Activated B cell treated with CpG ODN at 0.5 μM for 24 hours (primary cell): ENCODE results near the gene PGAP3. TPM values are rescaled to one million over a fixed set of nuclear protein-coding genes. Genes with fewer than 3 reads are reported as not detected.

Experiments used
- ATAC-seq: fragments of 200-7000 bp; cut with Tn5 transposase; one replicate; pipeline ENCODE4 v1.10.0; 2021; ENCODE audit warnings: low read depth, mild to moderate bottlenecking, moderate library complexity
- CTCF ChIA-PET: fragments of 350-600 bp; sonication (Branson Sonifier 250); formaldehyde crosslinking; loops from one replicate; lab custom pipeline; 2021; ENCODE audit warnings: antibody characterized with exemption; lab: Charles Lee
- POLR2A ChIA-PET: fragments of 350-600 bp; sonication (Branson Sonifier 250); formaldehyde crosslinking; loops from one replicate; lab custom pipeline; 2021; ENCODE audit warnings: antibody characterized with exemption; lab: Charles Lee
- DNase-seq: peaks from one replicate; pipeline ENCODE4 v3.0.0; 2022
- H3K27ac Mint-ChIP-seq: one replicate; pipeline ENCODE4 v1.8.0; 2020; ENCODE audit warnings: mixed read lengths
- H3K27me3 Mint-ChIP-seq: one replicate; pipeline ENCODE4 v1.8.0; 2021; ENCODE audit warnings: mixed read lengths
- H3K36me3 Mint-ChIP-seq: one replicate; pipeline ENCODE4 v1.8.0; 2021; ENCODE audit warnings: low read depth, mixed read lengths
- H3K4me1 Mint-ChIP-seq: one replicate; pipeline ENCODE4 v1.8.0; 2021; ENCODE audit warnings: mixed read lengths
- H3K4me3 Mint-ChIP-seq: one replicate; pipeline ENCODE4 v1.8.0; 2020; ENCODE audit warnings: mild to moderate bottlenecking, mixed read lengths
- H3K9me3 Mint-ChIP-seq: one replicate; pipeline ENCODE4 v1.8.0; 2020; ENCODE audit warnings: mixed read lengths
- intact Hi-C: fragments of 100-400 bp; cut with micrococcal nuclease; formaldehyde crosslinking; loops from one replicate; pipeline ENCODE4 v1.15.1; 2024
- total RNA-seq: library from RNA; stranded (reverse); gene quantifications from 2 replicates; pipeline ENCODE4 v1.2.3, GENCODE V29; 2022
- TF ChIP-seq, protein P1 (sequence below): fragments of 200-600 bp; IDR thresholded peaks from one replicate; pipeline ENCODE4 v1.8.0; 2022; ENCODE audit warnings: antibody characterized with exemption, mild to moderate bottlenecking

Gene PGAP3
- total RNA-seq, 1 donor from 2014 or later = 24.0 TPM

DNA sequence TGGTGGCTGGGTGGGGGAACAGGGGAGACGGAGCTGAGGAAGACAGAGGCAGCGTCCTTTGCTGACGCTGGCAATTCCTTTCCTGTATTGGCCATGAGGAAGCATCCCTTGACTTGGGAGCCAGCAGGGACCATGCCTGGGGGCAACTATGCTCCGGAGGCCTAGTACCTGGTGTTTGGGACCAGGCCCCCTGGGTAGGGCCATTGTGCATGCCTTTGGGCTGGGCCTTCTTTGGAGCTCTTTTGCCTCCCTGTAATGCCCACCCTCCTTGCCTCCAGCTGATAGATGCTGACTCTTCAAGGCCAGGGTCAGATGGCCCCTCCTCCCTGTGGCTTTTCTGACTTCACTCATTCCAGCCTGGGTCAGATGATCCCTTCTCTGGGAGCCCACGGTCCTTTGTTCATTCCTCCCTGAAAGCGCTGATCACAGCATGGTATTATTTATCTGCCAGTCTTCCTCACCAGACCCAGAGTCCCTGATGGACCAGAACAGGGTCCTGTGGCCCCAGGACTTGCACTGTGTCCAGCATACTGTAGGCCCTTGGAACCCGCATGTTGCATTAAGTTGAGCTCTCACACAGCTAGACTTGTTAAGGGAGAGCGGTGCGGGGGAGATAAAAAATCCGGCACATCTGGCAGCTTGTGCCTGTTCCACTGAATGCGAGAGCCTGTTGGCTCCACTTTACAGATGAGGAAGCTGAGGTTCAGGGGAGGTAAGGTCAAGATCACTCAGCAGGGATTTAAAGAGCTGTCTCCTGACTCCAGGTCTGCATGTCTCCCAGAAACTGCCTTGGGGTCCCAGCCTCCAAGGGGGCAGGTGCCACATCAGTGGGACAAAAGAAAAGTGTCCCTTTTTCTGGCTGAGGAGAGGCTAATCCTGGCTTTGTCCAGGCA is 48.0 kb downstream of the PGAP3 start:
- ChIA-PET CTCF (interaction anchor here (1.5 kb wide), 1 partner anchor 16 kb away, joined by 4 read pairs; no protein-coding TSS in a partner anchor), POLR2A (no interaction called here)
- H3K36me3 Mint-ChIP-seq = peaks cover 8% of the 10 kb centered on the region
- no peak overlapping the region for H3K27ac Mint-ChIP-seq
- ATAC-seq (no peak), DNase-seq (no peak)
- TF ChIP-seq, protein P1, sequence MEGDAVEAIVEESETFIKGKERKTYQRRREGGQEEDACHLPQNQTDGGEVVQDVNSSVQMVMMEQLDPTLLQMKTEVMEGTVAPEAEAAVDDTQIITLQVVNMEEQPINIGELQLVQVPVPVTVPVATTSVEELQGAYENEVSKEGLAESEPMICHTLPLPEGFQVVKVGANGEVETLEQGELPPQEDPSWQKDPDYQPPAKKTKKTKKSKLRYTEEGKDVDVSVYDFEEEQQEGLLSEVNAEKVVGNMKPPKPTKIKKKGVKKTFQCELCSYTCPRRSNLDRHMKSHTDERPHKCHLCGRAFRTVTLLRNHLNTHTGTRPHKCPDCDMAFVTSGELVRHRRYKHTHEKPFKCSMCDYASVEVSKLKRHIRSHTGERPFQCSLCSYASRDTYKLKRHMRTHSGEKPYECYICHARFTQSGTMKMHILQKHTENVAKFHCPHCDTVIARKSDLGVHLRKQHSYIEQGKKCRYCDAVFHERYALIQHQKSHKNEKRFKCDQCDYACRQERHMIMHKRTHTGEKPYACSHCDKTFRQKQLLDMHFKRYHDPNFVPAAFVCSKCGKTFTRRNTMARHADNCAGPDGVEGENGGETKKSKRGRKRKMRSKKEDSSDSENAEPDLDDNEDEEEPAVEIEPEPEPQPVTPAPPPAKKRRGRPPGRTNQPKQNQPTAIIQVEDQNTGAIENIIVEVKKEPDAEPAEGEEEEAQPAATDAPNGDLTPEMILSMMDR = no peak
- H3K4me1 Mint-ChIP-seq = peaks cover 73% of the 10 kb centered on the region
- no peaks in the 10 kb centered on the region for H3K9me3 Mint-ChIP-seq
- peak overlapping the region; percentile 24 for H3K4me3 Mint-ChIP-seq
- no peaks in the 10 kb centered on the region for H3K27me3 Mint-ChIP-seq
- intact Hi-C loops = loop anchor here (5.0 kb wide), 1 partner anchor 342 kb away; the partner anchor contains the start of gene PSMD3

DNA sequence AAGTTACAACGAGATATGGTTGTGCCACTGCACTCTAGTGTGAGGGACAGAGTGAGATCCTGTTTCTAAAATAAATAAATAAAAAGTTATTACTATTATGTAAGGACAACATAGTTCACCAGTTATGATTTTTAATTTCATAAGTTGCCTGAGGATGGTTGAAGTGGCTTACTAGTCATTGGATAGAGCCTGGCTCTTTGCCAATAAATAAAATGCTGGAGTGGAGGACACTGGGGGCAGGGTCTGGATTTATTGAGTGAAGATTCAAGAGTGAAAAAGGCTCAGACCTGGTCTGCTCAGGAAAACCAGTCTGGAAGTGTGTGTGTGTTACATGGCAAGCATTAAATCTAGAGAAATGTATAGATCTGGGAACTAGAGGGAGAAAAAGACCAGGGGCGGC is 48.8 kb downstream of the PGAP3 start:
- CTCF ChIA-PET = interaction anchor here (1.1 to 1.5 kb wide), 2 partner anchors 16 to 17 kb away, joined by 4 to 5 read pairs; no protein-coding TSS in a partner anchor
- Mint-ChIP-seq H3K4me1 (peaks cover 79% of the 10 kb centered on the region), H3K27me3 (no peaks in the 10 kb centered on the region), H3K4me3 (peak overlapping the region; percentile 38), H3K9me3 (no peaks in the 10 kb centered on the region), H3K36me3 (peaks cover 8% of the 10 kb centered on the region), H3K27ac (no peak overlapping the region)
- intact Hi-C loops = loop anchor here (5.0 kb wide), 1 partner anchor 343 kb away; the partner anchor contains the start of gene PSMD3
- DNase-seq (no peak), ATAC-seq (no peak)
- POLR2A ChIA-PET = no interaction called here
- TF ChIP-seq, protein P1 = no peak

DNA sequence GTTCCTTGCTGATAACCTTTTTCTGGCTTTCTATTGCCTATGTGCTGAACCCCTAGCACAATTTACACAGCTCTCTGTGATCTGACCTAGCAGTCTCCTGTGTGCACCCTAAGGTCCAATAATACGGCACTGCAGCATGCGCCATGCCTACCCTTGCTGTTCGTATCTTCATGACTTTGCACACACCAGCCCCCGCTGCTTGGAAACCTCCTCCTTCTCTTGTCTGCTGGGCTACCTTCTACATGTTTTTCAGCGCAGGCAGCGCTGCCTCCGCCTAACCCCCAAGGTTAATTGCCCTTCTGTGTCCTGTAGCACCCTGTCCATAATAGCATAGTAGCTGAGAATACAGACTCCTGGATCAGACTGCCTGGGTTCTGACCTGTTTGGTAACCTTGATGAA is 49.5 kb downstream of the PGAP3 start:
- POLR2A ChIA-PET = interaction anchor here (0.5 to 0.6 kb wide), 2 partner anchors 34 to 502 kb away, joined by 3 to 4 read pairs; partner anchors contain the start of gene CASC3
- no peaks in the 10 kb centered on the region for H3K9me3 Mint-ChIP-seq
- peaks cover 5% of the 10 kb centered on the region for H3K36me3 Mint-ChIP-seq
- no peaks in the 10 kb centered on the region for H3K27me3 Mint-ChIP-seq
- CTCF ChIA-PET = interaction anchor here (0.6 to 1.9 kb wide), 4 partner anchors 15 to 536 kb away, joined by 3 to 8 read pairs (median 6); no protein-coding TSS in a partner anchor
- TF ChIP-seq, protein P1 = no peak
- peak overlapping the region; percentile 86 for H3K27ac Mint-ChIP-seq
- intact Hi-C loops = loop anchor here (5.0 kb wide), 1 partner anchor 344 kb away; the partner anchor contains the start of gene PSMD3
- ATAC-seq (no peak), DNase-seq (no peak)
- peak overlapping the region; percentile 90 for H3K4me3 Mint-ChIP-seq
- peaks cover 74% of the 10 kb centered on the region for H3K4me1 Mint-ChIP-seq

DNA sequence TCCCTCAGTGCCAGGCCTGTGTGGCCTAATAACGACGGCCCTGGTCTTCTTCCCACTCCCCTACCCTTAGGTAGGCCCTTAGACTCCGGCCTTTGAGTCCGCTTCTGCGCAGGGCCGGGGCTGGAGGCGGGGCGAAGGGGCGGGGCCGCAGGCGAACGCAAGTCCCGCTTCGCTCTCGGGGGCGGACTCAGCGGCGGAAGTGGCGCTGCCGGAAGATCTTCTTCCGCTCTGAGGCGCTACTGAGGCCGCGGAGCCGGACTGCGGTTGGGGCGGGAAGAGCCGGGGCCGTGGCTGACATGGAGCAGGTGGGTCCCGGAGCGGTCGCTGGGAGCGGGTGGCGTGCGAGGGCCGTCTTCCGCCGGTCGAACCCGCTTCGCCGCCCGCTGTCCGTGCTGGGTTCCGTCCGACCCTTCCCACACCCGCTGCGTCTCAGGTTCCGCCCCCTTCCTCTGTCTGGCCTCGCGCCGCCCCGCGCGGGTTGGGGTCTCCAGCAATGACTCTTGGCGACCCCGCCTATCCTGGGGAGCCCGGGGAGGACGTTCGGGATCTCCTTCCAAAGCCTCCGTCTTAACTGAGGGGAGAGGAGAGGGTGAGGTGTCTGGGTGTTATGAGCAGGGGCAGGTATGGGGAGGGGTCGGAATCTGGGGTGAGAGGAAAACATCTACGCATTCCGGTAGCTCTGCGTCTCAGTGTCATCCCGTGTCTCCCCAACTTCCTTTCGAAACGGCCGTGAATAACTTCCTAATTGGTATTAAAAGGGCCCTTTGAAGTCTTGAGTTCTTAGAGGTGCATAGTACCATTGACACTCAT is 50.7 kb downstream of the PGAP3 start, which contains the start of gene STARD3:
STARD3 (plus strand) TSS at position 218 of the 810 bp plus-strand sequence. CDS start 16,388 bp downstream, outside the sequence.
- intact Hi-C loops = loop anchor here (1.0 to 5.0 kb wide), 8 partner anchors 14 to 345 kb away; partner anchors contain the start of genes MIEN1 and PSMD3
- H3K4me1 Mint-ChIP-seq = peaks cover 63% of the 10 kb centered on the region
- ATAC-seq (peak; percentile 92), DNase-seq (peak; percentile 90)
- TF ChIP-seq, protein P1 = no peak
- peak within 1 kb of the TSS; percentile 90 for H3K4me3 Mint-ChIP-seq
- H3K27ac Mint-ChIP-seq = peak within 1 kb of the TSS; percentile 86
- no peaks in the 10 kb centered on the region for H3K9me3 Mint-ChIP-seq
- POLR2A ChIA-PET = interaction anchor here (0.6 to 2.0 kb wide), 2 partner anchors 33 to 51 kb away, joined by 3 to 6 read pairs; partner anchors contain the start of gene PGAP3
- H3K36me3 Mint-ChIP-seq = peaks cover 4% of the 10 kb centered on the region
- CTCF ChIA-PET = interaction anchor here (0.6 to 1.9 kb wide), 4 partner anchors 14 to 89 kb away, joined by 3 to 8 read pairs (median 5); partner anchors contain the start of gene PNMT
- no peaks in the 10 kb centered on the region for H3K27me3 Mint-ChIP-seq
